Breast epithelium (tissue), 4 donors: Measurements from ENCODE around the gene NRCAM. TPM values are rescaled to one million over a fixed set of nuclear protein-coding genes. Genes with fewer than 3 reads are reported as not detected.

ENCODE experiments used
- DNase-seq, 2 donors: peaks; one replicate each; pipeline ENCODE4 v3.0.0-alpha.2; 2019; ENCODE audit warnings: low spot score in 2 of 2
- H3K27ac ChIP-seq, 2 donors: fragments of 200-600 bp; sonication (generic) in 1 of 2; one replicate each; pipeline ENCODE4 v1.5.1; 2016 to 2019; ENCODE audit warnings: mild to moderate bottlenecking in 1 of 2
- H3K27me3 ChIP-seq, 2 donors: fragments of 200-600 bp; sonication (generic) in 1 of 2; one replicate each; pipeline versions ENCODE4 v1.5.1 to v1.6.0; 2017 to 2019; ENCODE audit warnings: control low read depth in 1 of 2, mild to moderate bottlenecking in 1 of 2
- H3K36me3 ChIP-seq: fragments of 200-600 bp; one replicate; pipeline ENCODE4 v1.5.1; 2019
- H3K4me1 ChIP-seq, 2 donors: fragments of 200-600 bp; sonication (generic); one replicate each; pipeline ENCODE4 v1.5.1; 2016 to 2019; ENCODE audit warnings: control low read depth in 1 of 2
- H3K4me3 ChIP-seq, 3 donors: fragments of 200-600 bp; sonication (generic); 1 replicate in 2 of 3; 2 replicates in 1 of 3; pipeline ENCODE4 v1.5.1; 2016 to 2019; ENCODE audit warnings: mild to moderate bottlenecking in 3 of 3, moderate library complexity in 2 of 3
- H3K9me3 ChIP-seq, 2 donors: fragments of 200-600 bp; sonication (generic) in 1 of 2; one replicate each; pipeline ENCODE4 v1.5.1; 2016 to 2019; ENCODE audit warnings: control low read depth in 1 of 2
- POLR2A ChIP-seq: fragments of 450-650 bp; IDR thresholded peaks from one replicate; pipeline ENCODE4 v1.6.1; 2016; ENCODE audit warnings: antibody characterized with exemption, mild to moderate bottlenecking, moderate library complexity
- POLR2AphosphoS5 ChIP-seq, 3 donors: sonication (generic); formaldehyde crosslinking; IDR thresholded peaks; one replicate each; pipeline ENCODE4 v1.6.1; 2017; ENCODE audit warnings: antibody characterized with exemption in 3 of 3
- intact Hi-C: fragments of 100-400 bp; cut with DNase I; formaldehyde crosslinking; loops from one replicate; pipeline ENCODE4 v1.15.1; 2023; ENCODE audit warnings: low total_unique reads
- total RNA-seq, 3 donors: library from RNA; depleted of rRNA; stranded (reverse); fragments of >200 nt; gene quantifications; one replicate each; pipeline ENCODE4 v1.1.0, GENCODE V29; 2016
- TF ChIP-seq, protein P1 (sequence below), 3 donors: fragments of 450-650 bp; IDR thresholded peaks; one replicate each; pipeline ENCODE4 v1.5.1; 2016 to 2017; ENCODE audit warnings: antibody characterized with exemption in 3 of 3, mild to moderate bottlenecking in 3 of 3, moderate library complexity in 3 of 3

NRCAM gene
- total RNA-seq, 3 donors from 2014 or later = 3.3 to 62.4 (median 4.2) TPM

GRCh38 chr7:108415084-108415483 lies 41.2 kb downstream of the NRCAM start:
- Histone ChIP-seq H3K27me3 (no peaks in the 10 kb centered on the region), H3K4me1 (no peaks in the 10 kb centered on the region), H3K9me3 (no peaks in the 10 kb centered on the region), H3K36me3 (no peaks in the 10 kb centered on the region), H3K4me3 (no peak overlapping the region), H3K27ac (no peak overlapping the region)
- TF ChIP-seq, protein P1, sequence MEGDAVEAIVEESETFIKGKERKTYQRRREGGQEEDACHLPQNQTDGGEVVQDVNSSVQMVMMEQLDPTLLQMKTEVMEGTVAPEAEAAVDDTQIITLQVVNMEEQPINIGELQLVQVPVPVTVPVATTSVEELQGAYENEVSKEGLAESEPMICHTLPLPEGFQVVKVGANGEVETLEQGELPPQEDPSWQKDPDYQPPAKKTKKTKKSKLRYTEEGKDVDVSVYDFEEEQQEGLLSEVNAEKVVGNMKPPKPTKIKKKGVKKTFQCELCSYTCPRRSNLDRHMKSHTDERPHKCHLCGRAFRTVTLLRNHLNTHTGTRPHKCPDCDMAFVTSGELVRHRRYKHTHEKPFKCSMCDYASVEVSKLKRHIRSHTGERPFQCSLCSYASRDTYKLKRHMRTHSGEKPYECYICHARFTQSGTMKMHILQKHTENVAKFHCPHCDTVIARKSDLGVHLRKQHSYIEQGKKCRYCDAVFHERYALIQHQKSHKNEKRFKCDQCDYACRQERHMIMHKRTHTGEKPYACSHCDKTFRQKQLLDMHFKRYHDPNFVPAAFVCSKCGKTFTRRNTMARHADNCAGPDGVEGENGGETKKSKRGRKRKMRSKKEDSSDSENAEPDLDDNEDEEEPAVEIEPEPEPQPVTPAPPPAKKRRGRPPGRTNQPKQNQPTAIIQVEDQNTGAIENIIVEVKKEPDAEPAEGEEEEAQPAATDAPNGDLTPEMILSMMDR (IDR thresholded peaks at IDR 0.05) = no peak
- no peak for TF ChIP-seq POLR2AphosphoS5 (IDR thresholded peaks at IDR 0.05)
- no peak for TF ChIP-seq POLR2A
- intact Hi-C loops = no loop called here
- DNase-seq = no peak

- no peak overlapping the region for H3K4me3 ChIP-seq
- H3K4me1 ChIP-seq = no peaks in the 10 kb centered on the region
- H3K27ac ChIP-seq = no peak overlapping the region
- no peak for DNase-seq
- intact Hi-C loops = no loop called here
- no peaks in the 10 kb centered on the region for H3K36me3 ChIP-seq
- H3K27me3 ChIP-seq = no peaks in the 10 kb centered on the region
- TF ChIP-seq POLR2AphosphoS5 (IDR thresholded peaks at IDR 0.05) (no peak), POLR2A (no peak)
- TF ChIP-seq, protein P1 (IDR thresholded peaks at IDR 0.05) = no peak
- H3K9me3 ChIP-seq = no peaks in the 10 kb centered on the region
Measured at GRCh38 chr7:108413782-108414492, 42.3 kb downstream of the NRCAM start.

DNA sequence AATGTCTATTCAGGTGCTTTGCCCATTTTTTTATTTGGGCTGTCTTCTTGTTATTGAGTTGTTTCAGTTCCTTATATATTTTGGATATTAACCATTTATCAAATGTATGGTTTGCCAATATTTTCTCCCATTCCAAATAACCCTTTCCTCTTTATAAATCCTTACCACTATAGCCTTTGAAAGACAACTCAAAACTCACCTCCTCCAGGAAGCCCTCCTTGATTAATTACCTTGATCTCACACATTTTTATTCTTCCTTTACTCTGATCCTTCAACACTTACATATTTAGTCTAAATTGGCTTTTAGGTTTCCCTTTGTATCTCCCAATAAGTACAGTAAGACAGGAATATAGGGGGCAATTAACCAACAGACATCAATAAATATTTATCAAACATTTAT lies 42.9 kb downstream of the NRCAM start:
- Histone ChIP-seq H3K27ac (no peak overlapping the region), H3K9me3 (no peaks in the 10 kb centered on the region), H3K4me1 (no peaks in the 10 kb centered on the region), H3K4me3 (no peak overlapping the region), H3K36me3 (no peaks in the 10 kb centered on the region), H3K27me3 (no peaks in the 10 kb centered on the region)
- intact Hi-C loops = no loop called here
- no peak for TF ChIP-seq POLR2AphosphoS5 (IDR thresholded peaks at IDR 0.05)
- DNase-seq = no peak

DNA sequence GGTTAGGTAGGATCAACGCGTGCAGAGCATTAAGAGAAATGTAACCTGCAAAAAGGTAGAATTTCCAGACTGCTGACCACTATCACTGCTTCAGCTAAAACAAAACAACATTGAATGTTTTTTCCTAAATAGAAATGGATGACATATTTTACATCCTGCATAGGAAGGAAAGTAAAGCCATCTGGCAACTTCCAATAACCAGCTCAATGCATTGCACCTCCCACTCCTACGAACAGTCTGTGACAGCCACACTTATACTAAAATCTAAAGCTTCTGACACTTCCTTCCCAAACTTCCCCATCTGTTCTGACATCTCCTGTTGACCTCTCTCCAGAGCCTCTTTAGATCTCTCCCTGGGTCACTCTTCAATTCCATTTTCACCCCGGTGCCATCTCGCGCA lies 47.1 kb downstream of the NRCAM start:
- no peak for DNase-seq
- no peaks in the 10 kb centered on the region for H3K27me3 ChIP-seq
- H3K36me3 ChIP-seq = no peaks in the 10 kb centered on the region
- TF ChIP-seq POLR2A (no peak), POLR2AphosphoS5 (IDR thresholded peaks at IDR 0.05) (no peak)
- TF ChIP-seq, protein P1 (IDR thresholded peaks at IDR 0.05) = no peak
- no peaks in the 10 kb centered on the region for H3K4me1 ChIP-seq
- intact Hi-C loops = no loop called here
- H3K9me3 ChIP-seq = no peaks in the 10 kb centered on the region
- H3K27ac ChIP-seq = no peak overlapping the region
- no peak overlapping the region for H3K4me3 ChIP-seq

GRCh38 chr7:108408296-108408991 lies 47.8 kb downstream of the NRCAM start:
- DNase-seq = no peak
- no peaks in the 10 kb centered on the region for H3K36me3 ChIP-seq
- H3K4me1 ChIP-seq = no peaks in the 10 kb centered on the region
- no peak overlapping the region for H3K4me3 ChIP-seq
- no peaks in the 10 kb centered on the region for H3K9me3 ChIP-seq
- TF ChIP-seq POLR2AphosphoS5 (IDR thresholded peaks at IDR 0.05) (no peak), POLR2A (no peak)
- TF ChIP-seq, protein P1 (IDR thresholded peaks at IDR 0.05) = no peak
- no peaks in the 10 kb centered on the region for H3K27me3 ChIP-seq
- no peak overlapping the region for H3K27ac ChIP-seq
- intact Hi-C loops = no loop called here
